ENCODE data around the gene LRRC45. TPM values are rescaled to one million over a fixed set of nuclear protein-coding genes. Genes with fewer than 3 reads are reported as not detected.

The LRRC45 gene
- total and polyA plus RNA-seq, 9 of the 15 experiments (the other 6 are each of a cell fraction or from before 2014, with no cell fraction given) = 3.5 to 21.5 (median 11.2) TPM; not detected in 2

DNA sequence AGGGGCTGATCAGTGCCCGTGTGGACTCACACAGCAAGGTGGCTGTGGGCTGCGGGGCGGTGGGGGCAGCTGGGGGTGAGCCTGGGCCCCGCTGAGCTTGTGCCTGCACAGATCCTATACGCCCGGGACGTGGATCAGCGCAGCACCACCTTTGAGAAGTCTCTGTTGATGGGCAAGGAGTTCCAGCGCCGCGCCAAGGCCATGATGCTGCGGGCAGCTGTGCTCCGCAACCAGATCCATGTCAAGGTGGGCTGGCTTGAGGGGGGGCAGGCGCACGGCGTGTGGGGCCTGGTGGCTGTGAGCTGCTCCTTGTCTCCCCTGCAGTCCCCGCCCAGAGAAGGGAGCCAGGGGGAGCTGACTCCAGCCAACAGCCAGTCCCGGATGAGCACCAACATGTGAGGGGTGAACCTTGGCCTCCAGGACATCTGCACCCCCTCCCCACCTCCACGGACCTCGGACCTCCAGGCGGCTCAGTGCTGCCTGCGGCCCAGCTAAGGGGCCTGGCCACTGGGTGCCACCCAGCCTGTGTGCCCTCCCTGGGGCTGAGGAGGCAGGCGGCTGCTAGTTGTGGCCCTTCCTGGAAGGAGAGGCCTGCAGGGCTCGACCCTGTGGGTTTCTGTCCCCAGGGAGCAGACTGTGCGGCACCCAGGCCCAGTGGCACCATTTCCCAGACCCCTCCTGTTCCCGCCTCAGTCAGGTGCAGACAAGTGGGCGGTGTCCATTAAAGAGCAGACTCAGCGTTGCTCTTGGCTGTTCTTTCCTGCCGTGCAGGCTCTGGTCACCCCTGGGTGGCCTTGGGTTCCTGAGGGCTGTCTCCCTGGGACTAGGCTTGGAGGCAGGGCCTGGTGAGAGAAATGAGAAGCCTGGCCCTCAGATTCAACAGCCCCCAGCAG, 33.9 kb downstream of the LRRC45 start (continued):
- TF ChIP-seq PBX2 (CRISPR knock-in tag; IDR thresholded peaks at IDR 0.05; ENCODE audit: low read depth) = no peak
- TF ChIP-seq PBX2 (tag; conservative IDR thresholded peaks at IDR 0.05; ENCODE audit: low read depth) = no peak
- 0 out of 2 replicates have a peak, but pooled peaks have one; percentile 13 for TF ChIP-seq HNRNPL (IDR thresholded peaks at IDR 0.05; ENCODE audit: low read depth, low read length)
- no peak for TF ChIP-seq FOXK2 (conservative IDR thresholded peaks at IDR 0.05 in 1 of 2, IDR thresholded peaks at IDR 0.05 in 1 of 2; ENCODE audit: low read depth in 2 of 2)
- no peak for TF ChIP-seq ZBTB33 (CRISPR knock-in tag; IDR thresholded peaks at IDR 0.05)
- TF ChIP-seq, protein P1, sequence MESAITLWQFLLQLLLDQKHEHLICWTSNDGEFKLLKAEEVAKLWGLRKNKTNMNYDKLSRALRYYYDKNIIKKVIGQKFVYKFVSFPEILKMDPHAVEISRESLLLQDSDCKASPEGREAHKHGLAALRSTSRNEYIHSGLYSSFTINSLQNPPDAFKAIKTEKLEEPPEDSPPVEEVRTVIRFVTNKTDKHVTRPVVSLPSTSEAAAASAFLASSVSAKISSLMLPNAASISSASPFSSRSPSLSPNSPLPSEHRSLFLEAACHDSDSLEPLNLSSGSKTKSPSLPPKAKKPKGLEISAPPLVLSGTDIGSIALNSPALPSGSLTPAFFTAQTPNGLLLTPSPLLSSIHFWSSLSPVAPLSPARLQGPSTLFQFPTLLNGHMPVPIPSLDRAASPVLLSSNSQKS (CRISPR knock-in tag; IDR thresholded peaks at IDR 0.05) = no peak
- peak; percentile 59 for TF ChIP-seq RBFOX2 (IDR thresholded peaks at IDR 0.05; ENCODE audit: low read depth, low read length)
- TF ChIP-seq ZKSCAN1 (IDR thresholded peaks at IDR 0.05; ENCODE audit: low read depth, low read length) = no peak
- TF ChIP-seq ASH1L (IDR thresholded peaks at IDR 0.05; ENCODE audit: borderline replicate concordance, low read depth, partially characterized antibody) = no peak
- peak; percentile 73 for TF ChIP-seq POLR2G (IDR thresholded peaks at IDR 0.05; ENCODE audit: low read depth, low read length)
- no peak for TF ChIP-seq ZNF253 (CRISPR knock-in tag; conservative IDR thresholded peaks at IDR 0.05)
- TF ChIP-seq ZNF282 (CRISPR knock-in tag; IDR thresholded peaks at IDR 0.05) = no peak
- peak; percentile 61 for TF ChIP-seq SNRNP70 (optimal IDR thresholded peaks at IDR 0.05; ENCODE audit: low read depth, low read length)
- TF ChIP-seq U2AF2 (optimal IDR thresholded peaks at IDR 0.05; ENCODE audit: low read depth, low read length) = no peak
- no peak for TF ChIP-seq SMARCC2 (IDR thresholded peaks at IDR 0.05; ENCODE audit: low read depth)
